ENCODE data around the gene ANKRD39. TPM values are rescaled to one million over a fixed set of nuclear protein-coding genes. Genes with fewer than 3 reads are reported as not detected.

Gene ANKRD39, protein sequence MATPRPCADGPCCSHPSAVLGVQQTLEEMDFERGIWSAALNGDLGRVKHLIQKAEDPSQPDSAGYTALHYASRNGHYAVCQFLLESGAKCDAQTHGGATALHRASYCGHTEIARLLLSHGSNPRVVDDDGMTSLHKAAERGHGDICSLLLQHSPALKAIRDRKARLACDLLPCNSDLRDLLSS
- 10 to 100 TPM in 3 of 6 donors, 1 to 10 TPM in 3; 7.1 to 13.6 (median 11.3) TPM for total RNA-seq

GRCh38 chr2:96857667-96858372, at the start of gene ANKRD39:
TSS of gene ANKRD39 (minus strand) at chr2:96858016. CDS start at chr2:96857987, 29 bp downstream.
- TF ChIP-seq, protein P1, sequence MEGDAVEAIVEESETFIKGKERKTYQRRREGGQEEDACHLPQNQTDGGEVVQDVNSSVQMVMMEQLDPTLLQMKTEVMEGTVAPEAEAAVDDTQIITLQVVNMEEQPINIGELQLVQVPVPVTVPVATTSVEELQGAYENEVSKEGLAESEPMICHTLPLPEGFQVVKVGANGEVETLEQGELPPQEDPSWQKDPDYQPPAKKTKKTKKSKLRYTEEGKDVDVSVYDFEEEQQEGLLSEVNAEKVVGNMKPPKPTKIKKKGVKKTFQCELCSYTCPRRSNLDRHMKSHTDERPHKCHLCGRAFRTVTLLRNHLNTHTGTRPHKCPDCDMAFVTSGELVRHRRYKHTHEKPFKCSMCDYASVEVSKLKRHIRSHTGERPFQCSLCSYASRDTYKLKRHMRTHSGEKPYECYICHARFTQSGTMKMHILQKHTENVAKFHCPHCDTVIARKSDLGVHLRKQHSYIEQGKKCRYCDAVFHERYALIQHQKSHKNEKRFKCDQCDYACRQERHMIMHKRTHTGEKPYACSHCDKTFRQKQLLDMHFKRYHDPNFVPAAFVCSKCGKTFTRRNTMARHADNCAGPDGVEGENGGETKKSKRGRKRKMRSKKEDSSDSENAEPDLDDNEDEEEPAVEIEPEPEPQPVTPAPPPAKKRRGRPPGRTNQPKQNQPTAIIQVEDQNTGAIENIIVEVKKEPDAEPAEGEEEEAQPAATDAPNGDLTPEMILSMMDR (IDR thresholded peaks at IDR 0.05), result peak; percentile 74 to 99 (median 98)
- TF ChIP-seq POLR2A (IDR thresholded peaks at IDR 0.05) (peak in 2 of 4 donors; percentile 79 to 91), POLR2AphosphoS5 (IDR thresholded peaks at IDR 0.05) (peak; percentile 52 to 81), EP300 (IDR thresholded peaks at IDR 0.05) (no peak)
- Histone ChIP-seq H3K4me1 (peaks cover 17 to 40% (median 26%) of the 10 kb centered on the region in 4 donors), H3K36me3 (peaks cover 0 to 39% (median 34%) of the 10 kb centered on the region in 4 donors), H3K27me3 (no peaks in the 10 kb centered on the region), H3K9me3 (no peaks in the 10 kb centered on the region), H3K4me3 (peak within 1 kb of the TSS; percentile 64 to 86 (median 80)), H3K27ac (peak within 1 kb of the TSS; percentile 63 to 86 (median 82))
- 0 to 1% methylated on average over 12 to 51 of the region's 81 CpGs for WGBS, 2 donors
- peak; percentile 98 for DNase-seq
- ATAC-seq (ENCODE audit: low FRiP score in 2 of 2), result peak; percentile 97 to 98

DNA sequence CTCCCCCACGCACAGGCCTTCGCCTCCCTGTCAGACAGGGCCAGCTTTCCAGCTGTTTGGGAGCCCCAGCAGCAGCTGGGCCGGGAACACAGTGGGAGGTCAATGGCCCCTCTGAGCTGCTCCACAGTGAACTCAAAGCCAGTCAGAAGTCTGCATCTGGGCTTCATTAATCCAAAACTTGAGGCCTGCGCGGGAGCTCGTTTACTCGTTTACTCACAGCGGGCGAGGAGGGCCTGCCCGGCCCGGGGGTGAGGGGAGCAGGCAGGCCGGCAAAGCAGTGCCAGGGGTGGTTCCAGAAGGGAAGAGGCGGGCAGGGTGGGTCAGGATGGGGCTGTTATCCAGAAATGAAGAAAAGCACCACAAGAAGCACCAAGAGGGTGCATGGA, 48.9 kb upstream of the ANKRD39 start:
- H3K27ac ChIP-seq, result peak overlapping the region; percentile 69 to 82 (median 78)
- no peaks in the 10 kb centered on the region for H3K36me3 ChIP-seq
- H3K27me3 ChIP-seq, result no peaks in the 10 kb centered on the region
- peak overlapping the region in 2 of 4 donors; percentile 14 to 22 for H3K4me3 ChIP-seq
- H3K4me1 ChIP-seq, result peaks cover 0 to 24% (median 14%) of the 10 kb centered on the region in 4 donors
- WGBS, 2 donors, result 81 to 82% methylated on average over 10 to 13 of the region's 13 CpGs
- H3K9me3 ChIP-seq, result no peaks in the 10 kb centered on the region
- ATAC-seq (ENCODE audit: low FRiP score in 2 of 2) (peak; percentile 44 to 73), DNase-seq (no peak)
- TF ChIP-seq EP300 (IDR thresholded peaks at IDR 0.05) (no peak), POLR2A (IDR thresholded peaks at IDR 0.05) (no peak), POLR2AphosphoS5 (IDR thresholded peaks at IDR 0.05) (no peak)
- TF ChIP-seq, protein P1 (IDR thresholded peaks at IDR 0.05), result no peak

DNA sequence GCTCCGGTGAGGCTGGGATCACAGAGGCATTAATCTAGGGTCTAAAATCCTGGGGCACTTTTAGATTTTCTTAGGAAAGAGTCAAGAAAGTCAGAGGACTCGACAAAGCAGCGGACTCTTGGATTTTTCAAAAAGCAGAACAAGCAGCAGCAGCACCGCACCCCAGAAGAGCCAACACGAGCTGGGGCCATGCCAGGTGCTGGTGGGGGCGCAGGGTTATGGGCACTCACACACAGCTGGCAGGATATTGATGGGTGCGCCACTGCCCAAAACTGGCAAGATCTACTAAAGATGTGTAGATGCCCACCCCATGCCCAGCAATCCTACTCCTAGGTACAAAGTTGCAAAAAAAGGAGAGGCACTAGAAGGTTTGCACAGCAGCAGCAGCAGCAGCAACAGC, 46.0 kb upstream of the ANKRD39 start:
- H3K27me3 ChIP-seq, result no peaks in the 10 kb centered on the region
- H3K36me3 ChIP-seq, result no peaks in the 10 kb centered on the region
- H3K4me3 ChIP-seq, result no peak overlapping the region
- ATAC-seq (ENCODE audit: low FRiP score in 2 of 2) (no peak), DNase-seq (no peak)
- H3K9me3 ChIP-seq, result no peaks in the 10 kb centered on the region
- no peak overlapping the region for H3K27ac ChIP-seq
- 64 to 65% methylated on average over 7 of the region's 7 CpGs for WGBS, 2 donors
- peaks cover 0 to 25% (median 16%) of the 10 kb centered on the region in 4 donors for H3K4me1 ChIP-seq
- TF ChIP-seq, protein P1 (IDR thresholded peaks at IDR 0.05), result no peak
- no peak for TF ChIP-seq POLR2AphosphoS5 (IDR thresholded peaks at IDR 0.05)
- TF ChIP-seq POLR2A (IDR thresholded peaks at IDR 0.05), result no peak

DNA sequence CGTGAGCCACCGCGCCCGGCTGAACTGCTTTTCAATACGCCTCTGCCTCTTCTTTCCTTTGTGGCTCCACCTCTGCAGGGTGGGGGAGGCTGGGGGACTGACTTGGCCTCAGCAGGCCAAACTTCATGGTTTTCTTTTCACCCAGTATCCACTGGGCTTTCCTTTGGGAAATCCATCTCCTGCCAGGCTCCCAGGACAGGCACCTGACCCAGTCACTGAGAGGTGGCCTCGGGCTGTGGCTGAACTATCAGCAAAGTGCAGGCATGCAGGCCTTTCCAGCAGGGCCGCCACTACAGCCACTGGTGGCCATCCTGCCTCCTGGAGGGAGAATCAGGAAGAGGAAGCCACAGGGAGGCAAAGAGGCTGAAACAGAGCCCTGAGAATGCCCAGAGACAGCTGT, 45.5 kb upstream of the ANKRD39 start:
- no peak overlapping the region for H3K27ac ChIP-seq
- no peak overlapping the region for H3K4me3 ChIP-seq
- WGBS, 2 donors, result 86 to 94% methylated on average over 7 of the region's 7 CpGs
- no peaks in the 10 kb centered on the region for H3K9me3 ChIP-seq
- H3K27me3 ChIP-seq, result no peaks in the 10 kb centered on the region
- peaks cover 0 to 30% (median 17%) of the 10 kb centered on the region in 4 donors for H3K4me1 ChIP-seq
- TF ChIP-seq POLR2A (IDR thresholded peaks at IDR 0.05) (no peak), POLR2AphosphoS5 (IDR thresholded peaks at IDR 0.05) (no peak)
- TF ChIP-seq, protein P1 (IDR thresholded peaks at IDR 0.05), result no peak
- no peaks in the 10 kb centered on the region for H3K36me3 ChIP-seq
- no peak for DNase-seq
- ATAC-seq (ENCODE audit: low FRiP score in 2 of 2), result no peak
